Measurements from ENCODE around the gene APBA1. TPM values are rescaled to one million over a fixed set of nuclear protein-coding genes. Genes with fewer than 3 reads are reported as not detected.
A peak's percentile ranks its signal among the peaks of the same experiment; 100 is the strongest.

Gene APBA1
- total RNA-seq, 2 experiments from 2014 or later, result 0.05 to 0.10 TPM

DNA sequence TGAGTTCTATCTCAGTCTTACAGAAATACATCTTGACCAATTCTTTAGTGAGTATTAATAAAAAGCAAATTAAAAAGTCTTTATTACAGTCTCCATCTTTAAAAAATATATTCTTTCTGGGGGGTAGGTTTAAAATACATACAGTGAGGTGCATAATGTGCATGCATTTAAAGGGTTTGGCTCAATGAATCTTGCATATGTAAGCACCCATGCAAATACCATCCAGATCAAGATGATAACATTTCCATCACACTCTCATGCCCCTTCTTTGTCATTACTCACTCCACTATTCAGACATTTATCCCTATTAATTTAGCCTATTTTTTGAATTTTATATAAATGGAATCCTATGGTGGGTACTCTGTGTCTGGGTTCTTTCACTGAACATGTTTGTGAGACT is 113.0 kb downstream of the APBA1 start:
- Mint-ChIP-seq H3K4me1 (ENCODE audit: low read depth) (no peaks in the 10 kb centered on the region), H3K4me3 (no peak overlapping the region), H3K27me3 (ENCODE audit: low read depth) (peaks cover 11% of the 10 kb centered on the region), H3K36me3 (ENCODE audit: low read depth) (no peaks in the 10 kb centered on the region), H3K9me3 (no peaks in the 10 kb centered on the region), H3K27ac (no peak overlapping the region)
- no peak for DNase-seq
- CTCF ChIA-PET, result no interaction called here
- intact Hi-C loops (cut with micrococcal nuclease), result no loop called here

DNA sequence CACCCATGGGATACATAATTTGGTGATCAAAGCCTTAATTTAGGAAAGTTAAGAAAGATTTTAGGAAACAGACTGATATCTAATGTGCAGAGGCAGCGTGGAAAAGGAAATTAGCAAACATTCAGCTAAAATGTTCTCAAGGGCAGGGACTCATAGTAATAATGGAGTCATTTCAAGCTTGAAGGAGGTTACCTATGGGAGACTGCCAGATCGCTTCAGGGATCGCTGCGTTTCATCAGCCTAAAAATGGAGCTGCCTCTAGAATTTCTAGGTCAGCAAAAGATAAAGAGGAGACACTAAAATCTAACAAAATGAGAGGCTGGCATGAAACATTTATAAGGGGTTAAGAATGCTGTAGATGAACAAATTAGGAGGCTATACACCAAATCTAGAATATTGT is 115.5 kb downstream of the APBA1 start:
- Mint-ChIP-seq H3K4me3 (no peak overlapping the region), H3K27ac (no peak overlapping the region), H3K36me3 (ENCODE audit: low read depth) (no peaks in the 10 kb centered on the region), H3K27me3 (ENCODE audit: low read depth) (peaks cover 21% of the 10 kb centered on the region), H3K4me1 (ENCODE audit: low read depth) (no peaks in the 10 kb centered on the region), H3K9me3 (no peaks in the 10 kb centered on the region)
- no peak for DNase-seq
- intact Hi-C loops (cut with micrococcal nuclease), result no loop called here
- CTCF ChIA-PET, result interaction anchor here (0.7 kb wide), 1 partner anchor 134 kb away, joined by 3 read pairs; no protein-coding TSS in a partner anchor

GRCh38 chr9:69555802-69556201 is 116.4 kb downstream of the APBA1 start:
- Mint-ChIP-seq H3K9me3 (no peaks in the 10 kb centered on the region), H3K4me3 (no peak overlapping the region), H3K27me3 (ENCODE audit: low read depth) (peaks cover 19% of the 10 kb centered on the region), H3K36me3 (ENCODE audit: low read depth) (no peaks in the 10 kb centered on the region), H3K4me1 (ENCODE audit: low read depth) (no peaks in the 10 kb centered on the region), H3K27ac (no peak overlapping the region)
- intact Hi-C loops (cut with micrococcal nuclease), result no loop called here
- CTCF ChIA-PET, result no interaction called here
- no peak for DNase-seq

DNA sequence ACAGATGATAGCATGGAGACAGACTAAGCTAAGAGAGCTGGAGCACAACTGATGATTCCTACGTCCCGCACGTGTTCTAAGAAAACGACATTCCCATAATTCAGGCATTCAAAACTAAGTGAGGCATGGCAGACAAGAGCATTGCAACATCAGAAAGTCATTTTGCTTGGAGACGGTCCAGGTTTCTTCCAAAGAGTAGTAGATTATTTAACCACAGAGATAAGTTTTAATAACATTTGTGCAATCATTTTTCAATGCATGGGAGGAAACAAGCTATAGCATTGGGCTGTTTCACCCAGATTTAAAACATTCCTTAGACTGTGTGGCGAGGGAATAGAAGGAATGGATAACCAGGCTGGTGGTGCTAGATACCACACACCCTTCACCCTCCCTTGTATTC is 117.2 kb downstream of the APBA1 start:
- Mint-ChIP-seq H3K27ac (no peak overlapping the region), H3K27me3 (ENCODE audit: low read depth) (peaks cover 20% of the 10 kb centered on the region), H3K4me3 (no peak overlapping the region), H3K4me1 (ENCODE audit: low read depth) (no peaks in the 10 kb centered on the region), H3K9me3 (no peaks in the 10 kb centered on the region), H3K36me3 (ENCODE audit: low read depth) (no peaks in the 10 kb centered on the region)
- CTCF ChIA-PET, result interaction anchor here (0.6 to 1.3 kb wide), 3 partner anchors 10 to 255 kb away, joined by 3 to 4 read pairs (median 3); no protein-coding TSS in a partner anchor
- no peak for DNase-seq
- intact Hi-C loops (cut with micrococcal nuclease), result no loop called here

DNA sequence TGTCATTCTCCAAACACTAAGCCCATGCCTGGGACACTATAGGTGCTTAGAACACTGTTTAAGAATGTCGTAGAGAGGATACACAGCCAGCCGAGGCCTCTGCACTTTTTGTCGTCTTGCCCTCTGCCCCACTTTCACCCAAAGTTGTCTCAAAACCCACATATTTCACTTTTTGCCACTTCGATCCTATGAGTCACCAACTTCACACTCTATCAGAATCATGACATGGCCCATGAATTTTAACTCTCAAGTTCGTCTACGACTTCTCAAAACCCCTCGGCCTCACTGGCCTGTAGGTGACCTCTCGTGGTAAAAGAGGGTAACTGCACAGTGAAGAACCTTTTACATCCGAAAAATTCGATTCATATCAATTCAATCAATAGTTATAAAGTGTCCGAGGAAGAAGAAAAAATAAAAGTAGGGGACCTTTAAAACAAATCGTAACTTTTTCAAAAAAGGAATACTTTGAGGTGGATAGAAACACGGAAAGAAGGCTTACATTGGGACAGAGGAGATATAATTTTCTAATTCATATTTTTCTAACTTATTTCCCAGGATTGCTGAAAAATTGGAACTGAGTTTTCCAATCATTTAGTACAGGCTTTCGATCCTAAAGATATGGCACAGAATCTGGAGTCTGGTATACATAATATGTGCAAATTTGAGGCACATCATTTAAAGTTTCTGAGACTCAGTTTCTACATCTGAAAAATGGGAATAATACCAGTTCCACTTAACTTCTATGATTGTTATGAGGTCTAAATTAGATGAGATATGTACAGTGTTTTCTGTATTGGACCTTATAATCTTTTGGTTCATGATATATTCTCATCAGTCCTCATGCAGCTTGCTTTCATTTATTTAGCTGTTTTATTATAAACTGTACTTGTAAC is 122.6 kb downstream of the APBA1 start:
- no peak overlapping the region for H3K4me3 Mint-ChIP-seq
- no peaks in the 10 kb centered on the region for H3K4me1 Mint-ChIP-seq (ENCODE audit: low read depth)
- peaks cover 18% of the 10 kb centered on the region for H3K27me3 Mint-ChIP-seq (ENCODE audit: low read depth)
- intact Hi-C loops (cut with micrococcal nuclease), result loop anchor here (1.0 to 5.0 kb wide), 4 partner anchors 125 to 512 kb away; partner anchors contain the start of gene FXN
- DNase-seq, result peak; percentile 32
- no peaks in the 10 kb centered on the region for H3K9me3 Mint-ChIP-seq
- no peaks in the 10 kb centered on the region for H3K36me3 Mint-ChIP-seq (ENCODE audit: low read depth)
- H3K27ac Mint-ChIP-seq, result no peak overlapping the region
- CTCF ChIA-PET, result interaction anchor here (1.0 to 8.2 kb wide), 2 partner anchors 14 to 127 kb away, joined by 3 to 77 read pairs; no protein-coding TSS in a partner anchor

DNA sequence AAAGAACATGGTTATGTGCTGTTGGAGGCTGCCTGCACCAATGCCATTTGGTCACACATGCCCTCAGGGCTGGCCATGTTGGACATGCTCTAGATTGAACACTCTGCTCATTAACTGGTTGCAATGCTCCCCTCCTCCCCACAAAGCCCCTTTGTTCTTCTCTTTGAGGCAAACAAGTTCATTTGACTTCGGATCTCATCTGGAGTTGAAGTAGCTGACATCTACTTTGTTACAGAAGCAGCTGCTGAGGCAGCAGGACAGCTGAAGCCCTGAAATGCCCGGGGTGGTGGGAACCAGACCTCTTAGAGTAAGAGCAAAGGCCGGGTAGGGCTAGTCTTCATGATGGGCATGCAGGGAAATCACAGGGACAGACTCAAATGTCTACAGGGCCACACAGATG is 123.5 kb downstream of the APBA1 start:
- Mint-ChIP-seq H3K4me1 (ENCODE audit: low read depth) (no peaks in the 10 kb centered on the region), H3K36me3 (ENCODE audit: low read depth) (no peaks in the 10 kb centered on the region), H3K27me3 (ENCODE audit: low read depth) (peaks cover 18% of the 10 kb centered on the region), H3K27ac (no peak overlapping the region), H3K4me3 (no peak overlapping the region), H3K9me3 (no peaks in the 10 kb centered on the region)
- intact Hi-C loops (cut with micrococcal nuclease), result loop anchor here (1.0 to 5.0 kb wide), 4 partner anchors 124 to 511 kb away; partner anchors contain the start of gene FXN
- no peak for DNase-seq
- CTCF ChIA-PET, result interaction anchor here (1.0 to 8.2 kb wide), 3 partner anchors 13 to 126 kb away, joined by 3 to 77 read pairs (median 3); no protein-coding TSS in a partner anchor

GRCh38 chr9:69546265-69546664 is 125.9 kb downstream of the APBA1 start:
- Mint-ChIP-seq H3K4me3 (no peak overlapping the region), H3K27ac (no peak overlapping the region), H3K27me3 (ENCODE audit: low read depth) (peaks cover 7% of the 10 kb centered on the region), H3K9me3 (no peaks in the 10 kb centered on the region), H3K36me3 (ENCODE audit: low read depth) (no peaks in the 10 kb centered on the region), H3K4me1 (ENCODE audit: low read depth) (no peaks in the 10 kb centered on the region)
- CTCF ChIA-PET, result interaction anchor here (8.2 kb wide), 1 partner anchor 124 kb away, joined by 77 read pairs; no protein-coding TSS in a partner anchor
- DNase-seq, result peak; percentile 5
- intact Hi-C loops (cut with micrococcal nuclease), result loop anchor here (5.0 kb wide), 2 partner anchors 494 to 509 kb away; partner anchors contain the start of gene FXN

- H3K4me3 Mint-ChIP-seq, result no peak overlapping the region
- DNase-seq, result no peak
- peaks cover 4% of the 10 kb centered on the region for H3K27me3 Mint-ChIP-seq (ENCODE audit: low read depth)
- H3K9me3 Mint-ChIP-seq, result no peaks in the 10 kb centered on the region
- CTCF ChIA-PET, result no interaction called here
- H3K36me3 Mint-ChIP-seq (ENCODE audit: low read depth), result no peaks in the 10 kb centered on the region
- no peaks in the 10 kb centered on the region for H3K4me1 Mint-ChIP-seq (ENCODE audit: low read depth)
- intact Hi-C loops (cut with micrococcal nuclease), result no loop called here
- no peak overlapping the region for H3K27ac Mint-ChIP-seq
Measured at GRCh38 chr9:69542942-69543704, 129.0 kb downstream of the APBA1 start.

DNA sequence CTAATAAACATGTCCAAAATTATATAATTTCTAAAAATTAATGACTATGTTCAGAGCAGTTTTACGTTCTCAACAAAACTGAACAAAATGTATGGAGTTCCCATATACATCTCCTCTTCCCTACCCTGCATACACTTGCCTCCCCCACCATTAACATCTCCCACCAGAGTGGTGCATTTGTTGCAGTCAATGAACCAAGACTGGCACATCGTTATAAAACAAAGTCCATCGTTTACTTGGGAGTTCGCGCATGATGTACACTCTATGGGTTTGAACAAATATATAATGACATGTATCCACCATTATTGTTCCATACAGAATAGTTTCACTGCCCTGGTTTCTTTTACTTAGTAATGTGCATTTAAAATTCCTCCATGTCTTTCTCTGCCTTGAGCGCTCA is 130.1 kb downstream of the APBA1 start:
- Mint-ChIP-seq H3K36me3 (ENCODE audit: low read depth) (no peaks in the 10 kb centered on the region), H3K4me1 (ENCODE audit: low read depth) (no peaks in the 10 kb centered on the region), H3K9me3 (no peaks in the 10 kb centered on the region), H3K4me3 (no peak overlapping the region), H3K27ac (no peak overlapping the region), H3K27me3 (ENCODE audit: low read depth) (peaks cover 4% of the 10 kb centered on the region)
- DNase-seq, result no peak
- intact Hi-C loops (cut with micrococcal nuclease), result no loop called here
- CTCF ChIA-PET, result no interaction called here

DNA sequence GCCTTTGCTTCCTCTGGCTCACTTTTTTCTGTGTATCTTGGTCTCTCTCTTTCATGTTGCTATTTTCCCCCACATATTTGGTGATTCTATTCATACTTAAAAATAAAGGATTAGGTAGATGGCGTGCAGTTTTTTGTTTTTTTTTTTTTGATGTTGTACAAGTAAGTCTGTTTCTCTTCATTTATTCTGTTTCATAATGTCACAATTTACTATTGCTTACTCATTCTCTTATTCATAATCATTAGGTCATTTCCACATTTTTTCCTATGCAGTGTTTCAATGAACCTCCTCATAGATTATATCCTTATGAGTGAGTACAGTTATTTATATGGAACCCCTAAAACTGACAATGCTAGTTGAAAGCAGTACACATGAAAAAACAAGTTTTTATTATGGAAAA is 136.3 kb downstream of the APBA1 start:
- no peaks in the 10 kb centered on the region for H3K36me3 Mint-ChIP-seq (ENCODE audit: low read depth)
- intact Hi-C loops (cut with micrococcal nuclease), result no loop called here
- CTCF ChIA-PET, result interaction anchor here (0.6 kb wide), 1 partner anchor 13 kb away, joined by 3 read pairs; no protein-coding TSS in a partner anchor
- H3K27me3 Mint-ChIP-seq (ENCODE audit: low read depth), result peaks cover 6% of the 10 kb centered on the region
- no peak for DNase-seq
- H3K9me3 Mint-ChIP-seq, result no peaks in the 10 kb centered on the region
- H3K4me3 Mint-ChIP-seq, result no peak overlapping the region
- no peaks in the 10 kb centered on the region for H3K4me1 Mint-ChIP-seq (ENCODE audit: low read depth)
- no peak overlapping the region for H3K27ac Mint-ChIP-seq

GRCh38 chr9:69535286-69535832 is 136.8 kb downstream of the APBA1 start:
- DNase-seq, result no peak
- Mint-ChIP-seq H3K4me3 (no peak overlapping the region), H3K36me3 (ENCODE audit: low read depth) (no peaks in the 10 kb centered on the region), H3K27ac (no peak overlapping the region), H3K9me3 (no peaks in the 10 kb centered on the region), H3K4me1 (ENCODE audit: low read depth) (no peaks in the 10 kb centered on the region), H3K27me3 (ENCODE audit: low read depth) (peaks cover 6% of the 10 kb centered on the region)
- intact Hi-C loops (cut with micrococcal nuclease), result no loop called here
- CTCF ChIA-PET, result interaction anchor here (0.6 to 1.1 kb wide), 2 partner anchors 14 to 15 kb away, joined by 3 read pairs; no protein-coding TSS in a partner anchor

DNA sequence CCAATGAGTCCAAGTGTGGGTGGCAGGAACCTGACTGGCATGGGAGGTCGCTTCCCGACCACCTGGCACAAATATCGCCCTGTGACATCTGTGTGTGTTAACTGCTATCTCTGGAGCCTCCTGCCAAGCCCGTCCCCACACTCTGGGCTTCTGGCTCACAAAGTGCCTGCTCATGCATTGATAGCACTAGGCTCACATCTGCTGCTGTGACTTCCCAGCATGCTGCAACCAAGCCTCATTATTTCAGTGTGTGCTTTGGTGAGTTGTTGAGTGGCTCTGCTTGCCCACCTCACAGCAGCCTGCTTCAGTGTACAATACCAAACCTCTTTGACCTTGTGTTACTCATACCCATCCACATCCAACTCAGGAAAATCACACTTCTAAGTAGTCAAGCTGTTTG is 139.8 kb downstream of the APBA1 start:
- H3K4me3 Mint-ChIP-seq, result no peak overlapping the region
- H3K4me1 Mint-ChIP-seq (ENCODE audit: low read depth), result no peaks in the 10 kb centered on the region
- DNase-seq, result no peak
- intact Hi-C loops (cut with micrococcal nuclease), result no loop called here
- CTCF ChIA-PET, result no interaction called here
- peaks cover 6% of the 10 kb centered on the region for H3K27me3 Mint-ChIP-seq (ENCODE audit: low read depth)
- peaks cover 3% of the 10 kb centered on the region for H3K9me3 Mint-ChIP-seq
- H3K36me3 Mint-ChIP-seq (ENCODE audit: low read depth), result no peaks in the 10 kb centered on the region
- no peak overlapping the region for H3K27ac Mint-ChIP-seq
